Natural killer cell (primary cell): ENCODE data around the gene MACF1. TPM values are rescaled to one million over a fixed set of nuclear protein-coding genes. Genes with fewer than 3 reads are reported as not detected.

Experiments used
- ATAC-seq, 3 donors: fragments of 150-1000 bp in 2 of 3; fragments of 200-7000 bp in 1 of 3; cut with Tn5 transposase; 1 replicate in 1 of 3; 2 replicates in 2 of 3; pipeline ENCODE4 v1.10.0; 2021; ENCODE audit warnings: mild to moderate bottlenecking in 2 of 3, moderate library complexity in 2 of 3
- DNase-seq, 2 donors: peaks; one replicate each; pipeline versions ENCODE4 v3.0.0 to v3.0.0-alpha.2; 2013 to 2021; ENCODE audit warnings: mixed read lengths in 1 of 2
- H3K27ac ChIP-seq: one replicate; pipeline ENCODE4 v1.5.1; 2013; ENCODE audit warnings: mild to moderate bottlenecking, low read length
- H3K27me3 ChIP-seq: one replicate; pipeline ENCODE4 v1.6.1; 2013; ENCODE audit warnings: low read length; ENCODE audit not compliant: control insufficient read depth, insufficient read depth
- H3K36me3 ChIP-seq: one replicate; pipeline ENCODE4 v1.6.1; 2013; ENCODE audit warnings: low read length; ENCODE audit not compliant: control insufficient read depth, insufficient read depth
- H3K4me1 ChIP-seq: one replicate; pipeline ENCODE4 v1.6.1; 2013; ENCODE audit warnings: low read length; ENCODE audit not compliant: control insufficient read depth, insufficient read depth
- H3K4me3 ChIP-seq: one replicate; pipeline ENCODE4 v1.5.1; 2013; ENCODE audit warnings: low read length
- H3K9me3 ChIP-seq: one replicate; pipeline ENCODE4 v1.6.1; 2013; ENCODE audit warnings: low read length; ENCODE audit not compliant: control insufficient read depth, insufficient read depth
- H3K27ac Mint-ChIP-seq, 2 donors: one replicate each; pipeline ENCODE4 v1.8.0; 2022; ENCODE audit warnings: mild to moderate bottlenecking in 2 of 2, mixed read lengths in 2 of 2, moderate library complexity in 1 of 2
- H3K27me3 Mint-ChIP-seq, 2 donors: one replicate each; pipeline ENCODE4 v1.8.0; 2022; ENCODE audit warnings: low read depth in 2 of 2, mixed read lengths in 2 of 2
- H3K36me3 Mint-ChIP-seq: one replicate; pipeline ENCODE4 v1.8.0; 2022; ENCODE audit warnings: mixed read lengths
- H3K4me1 Mint-ChIP-seq, 2 donors: one replicate each; pipeline ENCODE4 v1.8.0; 2022; ENCODE audit warnings: mixed read lengths in 2 of 2
- H3K4me3 Mint-ChIP-seq: one replicate; pipeline ENCODE4 v1.8.0; 2022; ENCODE audit warnings: mild to moderate bottlenecking, moderate library complexity, mixed read lengths
- H3K9me3 Mint-ChIP-seq, 2 donors: one replicate each; pipeline ENCODE4 v1.8.0; 2022; ENCODE audit warnings: mixed read lengths in 2 of 2
- CTCF ChIP-seq: fragments of 200-600 bp; IDR thresholded peaks from one replicate; pipeline ENCODE4 v1.8.0; 2022; ENCODE audit warnings: antibody characterized with exemption
- WGBS: methylation state at CpG from one replicate; pipeline ENCODE4 v1.1.7; 2013; ENCODE audit warnings: missing lambda C conversion rate; ENCODE audit not compliant: insufficient coverage; 5-methylcytosine and 5-hydroxymethylcytosine counted together
- intact Hi-C: fragments of 100-400 bp; cut with micrococcal nuclease; formaldehyde crosslinking; loops from one replicate; pipeline ENCODE4 v1.14.2; 2022
- total RNA-seq, 4 donors: library from RNA; stranded (reverse); fragments of 120-200 nt in 1 of 4; gene quantifications; one replicate each; pipeline versions ENCODE4 v1.2.3 to v1.2.4, GENCODE V29; 2013 to 2022

Gene MACF1
- total RNA-seq, 3 donors from 2014 or later (not counting 1 experiment from before 2014, with no cell fraction given), result 752 to 811 (median 752) TPM

- whole genome bisulfite sequencing, result 91% methylated on average over 2 of the region's 2 CpGs
- no peak overlapping the region for H3K27ac Mint-ChIP-seq
- ATAC-seq (no peak), DNase-seq (no peak)
- H3K27me3 Mint-ChIP-seq, result no peaks in the 10 kb centered on the region
- H3K4me3 Mint-ChIP-seq, result no peak overlapping the region
- Histone ChIP-seq H3K4me1 (peaks cover 9% of the 10 kb centered on the region), H3K27me3 (no peaks in the 10 kb centered on the region), H3K36me3 (peaks cover 16% of the 10 kb centered on the region), H3K4me3 (no peak overlapping the region), H3K27ac (no peak overlapping the region), H3K9me3 (no peaks in the 10 kb centered on the region)
- no peaks in the 10 kb centered on the region for H3K9me3 Mint-ChIP-seq
- TF ChIP-seq CTCF, result no peak
- H3K4me1 Mint-ChIP-seq, result peaks cover 50 to 59% of the 10 kb centered on the region in 2 donors
- intact Hi-C loops, result loop anchor here (10.0 kb wide), 2 partner anchors 218 to 308 kb away; no protein-coding TSS in a partner anchor
- no peaks in the 10 kb centered on the region for H3K36me3 Mint-ChIP-seq
Measured at GRCh38 chr1:39412892-39413291, 208.4 kb downstream of the MACF1 start.

GRCh38 chr1:39413902-39414528, 209.5 kb downstream of the MACF1 start:
- peak overlapping the region; percentile 24 to 54 for H3K27ac Mint-ChIP-seq
- 93% methylated on average over 4 of the region's 4 CpGs for WGBS
- no peaks in the 10 kb centered on the region for H3K9me3 Mint-ChIP-seq
- H3K36me3 Mint-ChIP-seq, result no peaks in the 10 kb centered on the region
- peaks cover 52 to 62% of the 10 kb centered on the region in 2 donors for H3K4me1 Mint-ChIP-seq
- DNase-seq, result no peak
- TF ChIP-seq CTCF, result no peak
- ATAC-seq, result no peak
- Histone ChIP-seq H3K4me3 (no peak overlapping the region), H3K9me3 (no peaks in the 10 kb centered on the region), H3K36me3 (peaks cover 16% of the 10 kb centered on the region), H3K4me1 (peaks cover 4% of the 10 kb centered on the region), H3K27ac (no peak overlapping the region), H3K27me3 (no peaks in the 10 kb centered on the region)
- H3K4me3 Mint-ChIP-seq, result no peak overlapping the region
- H3K27me3 Mint-ChIP-seq, result no peaks in the 10 kb centered on the region
- intact Hi-C loops, result loop anchor here (10.0 kb wide), 2 partner anchors 219 to 309 kb away; no protein-coding TSS in a partner anchor

- H3K9me3 Mint-ChIP-seq, result no peaks in the 10 kb centered on the region
- H3K27me3 Mint-ChIP-seq, result no peaks in the 10 kb centered on the region
- intact Hi-C loops, result loop anchor here (10.0 kb wide), 2 partner anchors 221 to 311 kb away; no protein-coding TSS in a partner anchor
- WGBS, result 99% methylated on average over 9 of the region's 9 CpGs
- no peak for ATAC-seq
- H3K27ac Mint-ChIP-seq, result no peak overlapping the region
- H3K36me3 Mint-ChIP-seq, result no peaks in the 10 kb centered on the region
- no peak overlapping the region for H3K4me3 Mint-ChIP-seq
- H3K27ac ChIP-seq, result no peak overlapping the region
- TF ChIP-seq CTCF, result no peak
- H3K27me3 ChIP-seq, result no peaks in the 10 kb centered on the region
- peaks cover 45 to 51% of the 10 kb centered on the region in 2 donors for H3K4me1 Mint-ChIP-seq
- H3K9me3 ChIP-seq, result no peaks in the 10 kb centered on the region
- no peak for DNase-seq
- H3K4me3 ChIP-seq, result no peak overlapping the region
- H3K36me3 ChIP-seq, result peaks cover 21% of the 10 kb centered on the region
- no peaks in the 10 kb centered on the region for H3K4me1 ChIP-seq
Measured at GRCh38 chr1:39415553-39415952, 211.1 kb downstream of the MACF1 start.

- intact Hi-C loops, result loop anchor here (10.0 kb wide), 2 partner anchors 222 to 312 kb away; no protein-coding TSS in a partner anchor
- ATAC-seq, result no peak
- H3K9me3 Mint-ChIP-seq, result no peaks in the 10 kb centered on the region
- peaks cover 34 to 41% of the 10 kb centered on the region in 2 donors for H3K4me1 Mint-ChIP-seq
- no peaks in the 10 kb centered on the region for H3K27me3 Mint-ChIP-seq
- DNase-seq, result no peak
- TF ChIP-seq CTCF, result no peak
- H3K27me3 ChIP-seq, result no peaks in the 10 kb centered on the region
- no peak overlapping the region for H3K4me3 ChIP-seq
- no peak overlapping the region for H3K27ac Mint-ChIP-seq
- peaks cover 25% of the 10 kb centered on the region for H3K36me3 ChIP-seq
- H3K4me3 Mint-ChIP-seq, result no peak overlapping the region
- H3K27ac ChIP-seq, result no peak overlapping the region
- no peaks in the 10 kb centered on the region for H3K4me1 ChIP-seq
- H3K36me3 Mint-ChIP-seq, result no peaks in the 10 kb centered on the region
- H3K9me3 ChIP-seq, result no peaks in the 10 kb centered on the region
Measured at GRCh38 chr1:39416609-39417008, 212.1 kb downstream of the MACF1 start.
